GM21723 (cell line): ENCODE measurements around the gene JAZF1.

Source experiments
- ATAC-seq: cut with Tn5 transposase; IDR thresholded peaks from one replicate; pipeline ENCODE4 v1.9.1; 2021; ENCODE audit warnings: mild to moderate bottlenecking, moderate library complexity; ENCODE audit not compliant: unreplicated experiment

JAZF1 gene

DNA sequence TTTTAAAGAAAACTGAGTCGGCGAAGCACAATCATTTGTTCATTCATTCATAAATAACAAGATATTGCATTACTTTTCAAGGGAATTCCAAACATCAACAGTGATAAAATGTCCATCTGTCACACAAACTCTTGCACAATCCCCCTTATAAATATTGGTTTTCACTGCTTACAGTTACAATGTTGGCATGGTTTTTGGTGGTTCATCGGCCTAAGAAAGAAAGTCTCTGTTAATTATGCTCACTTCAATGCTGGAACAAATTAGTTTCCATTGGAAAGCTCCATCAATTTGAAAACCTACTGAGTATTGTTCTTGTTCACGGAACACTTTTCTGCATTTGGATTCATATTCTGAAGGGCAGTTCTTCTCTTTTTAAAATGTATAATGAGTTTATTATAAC, 188.5 kb downstream of the JAZF1 start:
- no peak for ATAC-seq

- no peak for ATAC-seq
These were observed 189.5 kb downstream of the JAZF1 start for GRCh38 chr7:27991006-27991528.

GRCh38 chr7:27976531-27976930, 204.1 kb downstream of the JAZF1 start:
- ATAC-seq = no peak

- ATAC-seq = no peak
These were observed 207.0 kb downstream of the JAZF1 start for GRCh38 chr7:27973625-27974024.

- ATAC-seq = no peak
These were observed 208.3 kb downstream of the JAZF1 start for GRCh38 chr7:27972276-27972675.

DNA sequence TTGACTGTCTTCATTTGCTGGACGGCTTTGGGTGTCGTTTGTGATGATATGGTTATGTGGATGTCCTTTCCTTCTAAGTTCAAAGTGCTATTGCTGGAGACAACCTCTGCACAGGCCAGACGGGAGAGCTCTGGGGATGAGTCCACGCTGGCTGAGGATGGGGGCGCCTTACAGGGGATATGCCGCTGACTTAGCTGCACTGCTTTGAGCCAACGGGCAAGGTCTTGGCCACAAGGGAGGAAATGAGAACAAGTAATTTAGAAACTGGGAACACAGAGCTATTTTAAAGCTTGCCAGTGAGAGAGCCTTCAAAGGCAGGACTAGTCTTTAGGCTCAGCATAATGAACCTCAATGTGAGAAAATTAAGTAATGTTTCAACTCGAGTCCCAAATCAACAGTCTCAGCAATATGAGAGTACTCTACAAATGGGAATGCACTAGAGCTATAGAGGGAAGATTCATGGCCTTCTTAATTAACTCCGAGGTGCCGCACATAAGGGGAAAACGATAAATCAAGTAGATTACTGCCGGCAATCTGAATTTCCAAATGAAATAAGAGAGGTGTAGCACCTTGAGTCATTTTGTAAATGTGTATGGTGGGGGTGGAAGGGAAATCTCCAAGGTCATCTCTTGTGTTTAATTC, 209.3 kb downstream of the JAZF1 start:
- no peak for ATAC-seq

GRCh38 chr7:27970350-27970749, 210.2 kb downstream of the JAZF1 start:
- ATAC-seq = no peak

- no peak for ATAC-seq
These were observed 211.2 kb downstream of the JAZF1 start for GRCh38 chr7:27969346-27969745.

DNA sequence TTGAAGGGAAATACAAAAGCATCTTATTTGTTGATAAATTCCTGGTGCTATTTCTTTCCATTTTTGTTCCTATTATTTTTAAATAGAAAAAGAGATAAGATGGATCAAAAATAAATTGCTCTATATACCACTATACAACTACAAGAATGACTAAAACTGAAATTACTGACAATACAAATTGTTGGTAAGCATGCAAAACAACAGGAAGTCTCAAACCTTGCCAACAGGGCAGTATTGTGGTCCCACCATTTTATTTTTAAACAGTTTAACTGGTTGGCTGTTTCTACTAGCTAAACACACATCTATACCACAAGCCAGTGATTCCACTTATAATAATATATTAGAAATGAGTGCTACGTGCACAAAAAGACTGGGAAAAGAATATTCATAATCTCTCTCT, 213.0 kb downstream of the JAZF1 start:
- ATAC-seq = no peak

DNA sequence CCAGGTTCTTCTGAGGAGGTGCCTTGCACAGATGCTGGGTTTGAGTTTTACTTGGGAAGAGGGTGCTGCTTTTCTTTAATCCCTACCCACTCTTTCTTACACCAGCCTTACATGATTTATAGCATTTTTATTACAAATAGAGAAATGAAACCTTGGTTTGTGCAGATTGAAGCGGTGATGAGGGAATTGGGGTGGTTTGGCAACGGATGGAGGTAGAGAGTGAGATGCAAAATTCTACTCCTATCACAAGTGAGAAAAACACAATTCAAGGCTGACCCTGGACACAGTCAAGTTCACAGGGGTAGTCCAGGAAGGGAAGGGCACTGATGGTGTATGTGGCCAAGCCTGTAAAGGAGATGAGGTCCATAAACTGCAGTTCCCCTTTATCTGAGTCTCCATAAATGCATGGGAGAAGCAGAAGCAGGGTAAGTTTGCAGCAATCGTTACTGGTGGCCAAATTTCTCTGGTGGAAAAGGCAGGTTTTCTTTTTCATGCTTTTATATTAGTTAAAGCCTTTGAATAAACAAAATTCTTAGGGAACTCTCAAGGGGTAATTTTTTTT, 214.3 kb downstream of the JAZF1 start:
- ATAC-seq = no peak

GRCh38 chr7:27965650-27966049, 214.9 kb downstream of the JAZF1 start:
- no peak for ATAC-seq

DNA sequence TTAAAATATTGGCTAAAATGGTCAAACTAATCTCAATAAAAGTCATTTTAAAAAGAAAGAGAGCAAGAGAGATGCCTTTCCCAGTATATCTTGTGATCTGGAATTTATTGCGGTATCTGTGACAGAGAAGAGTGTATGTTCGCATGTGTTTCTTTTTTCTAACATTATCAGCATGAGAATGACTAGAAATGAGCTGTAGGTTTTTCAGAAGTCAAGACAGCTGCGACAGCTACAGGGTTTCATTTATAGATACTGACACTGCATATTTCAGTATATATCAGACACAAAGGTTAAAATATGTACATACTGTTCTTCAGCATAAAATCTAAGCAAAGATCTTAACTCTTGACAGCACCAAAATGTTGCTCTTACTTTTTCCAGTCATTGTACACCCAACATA, 215.8 kb downstream of the JAZF1 start:
- ATAC-seq = no peak

DNA sequence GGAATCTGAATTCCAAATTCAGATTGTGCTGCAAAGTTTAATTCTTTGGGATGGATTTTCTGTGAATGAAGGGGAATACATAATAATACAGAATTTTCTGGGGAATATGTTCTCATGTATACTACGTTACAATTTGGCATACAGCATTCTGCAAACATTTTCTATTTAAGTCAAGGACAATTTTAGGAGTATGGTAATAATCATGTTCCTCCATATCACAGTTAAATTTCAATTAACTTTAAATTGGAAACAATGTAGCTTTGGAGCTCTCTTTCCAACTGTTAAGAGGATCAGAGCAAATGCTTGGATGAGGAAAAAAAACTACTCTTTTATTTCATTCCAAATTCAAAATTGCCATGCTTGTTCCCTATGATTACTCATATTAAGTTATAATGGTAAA, 217.5 kb downstream of the JAZF1 start:
- no peak for ATAC-seq

DNA sequence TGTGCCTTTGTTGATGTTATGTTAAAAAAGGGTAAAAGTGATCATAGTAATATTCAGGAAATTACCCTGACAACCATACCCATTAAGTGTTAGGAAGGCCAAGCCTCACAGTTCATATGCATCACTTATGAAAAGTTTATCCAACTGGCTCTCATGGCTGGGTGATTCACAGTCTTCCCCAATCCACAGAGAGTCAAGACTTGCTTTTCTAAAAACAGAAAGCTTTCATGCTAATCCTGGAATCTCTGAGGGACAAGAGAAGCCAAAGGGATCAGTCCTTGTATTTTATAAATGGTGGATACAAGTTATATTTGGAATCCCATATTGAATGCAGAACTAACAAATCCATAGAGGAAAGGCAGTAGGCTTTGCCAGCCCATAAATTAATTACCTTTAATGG, 218.3 kb downstream of the JAZF1 start:
- no peak for ATAC-seq

- ATAC-seq = no peak
These were observed 219.3 kb downstream of the JAZF1 start for GRCh38 chr7:27961255-27961654.

DNA sequence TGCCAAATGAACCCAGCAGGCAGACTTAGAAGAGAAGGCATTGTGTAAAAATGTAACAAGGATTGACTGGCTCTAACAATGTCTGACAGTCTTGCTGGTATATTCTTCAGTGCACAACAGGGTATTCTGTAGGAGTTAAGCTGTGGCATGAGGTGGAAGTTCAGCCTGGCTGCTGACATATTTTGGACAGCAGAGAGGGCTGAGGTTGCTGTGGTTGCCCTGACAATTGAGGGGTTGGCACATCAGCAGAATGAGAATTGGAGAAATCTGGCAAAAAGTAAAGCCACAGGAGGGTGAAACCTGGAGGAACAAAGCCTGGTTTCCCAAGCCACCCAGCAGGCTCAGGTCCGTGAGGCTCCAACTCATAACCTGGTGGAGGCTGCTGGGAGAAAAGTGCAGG, 220.2 kb downstream of the JAZF1 start:
- ATAC-seq = no peak

DNA sequence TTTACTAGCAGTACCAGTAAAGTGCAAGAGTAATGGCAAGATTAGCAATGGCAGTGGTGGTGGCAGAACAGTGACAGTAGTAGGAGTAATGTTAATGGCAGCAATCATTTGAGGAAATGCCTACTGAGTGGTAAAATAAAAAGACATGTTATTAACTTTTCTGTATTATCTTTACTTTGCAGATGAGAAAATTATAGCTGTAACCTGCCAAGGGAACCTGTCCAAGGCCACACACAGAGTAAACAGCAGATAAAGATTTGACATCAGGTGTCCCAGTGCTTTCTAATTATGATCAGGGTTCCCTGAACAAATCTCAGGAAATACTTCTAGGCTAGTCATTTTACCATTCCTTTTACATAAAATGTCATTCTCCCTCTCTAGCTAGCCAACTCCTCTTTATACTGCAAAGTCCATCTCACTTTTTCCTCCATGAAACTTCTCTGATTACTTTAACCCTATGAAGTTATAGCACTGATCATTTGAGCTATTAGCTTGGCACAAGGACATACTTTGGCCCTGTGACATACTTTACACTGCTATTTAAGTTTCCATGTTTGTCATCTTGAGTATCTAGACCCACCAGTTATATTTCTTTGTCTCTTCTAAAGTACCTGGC, 221.6 kb downstream of the JAZF1 start:
- ATAC-seq = no peak

- ATAC-seq = no peak
These were observed 225.0 kb downstream of the JAZF1 start for GRCh38 chr7:27955596-27955995.

- ATAC-seq = no peak
These were observed 225.6 kb downstream of the JAZF1 start for GRCh38 chr7:27955011-27955410.

- ATAC-seq = no peak
These were observed 226.8 kb downstream of the JAZF1 start for GRCh38 chr7:27953777-27954176.

GRCh38 chr7:27953361-27953760, 227.2 kb downstream of the JAZF1 start:
- ATAC-seq = no peak
